Activated CD4-positive, alpha-beta memory T cell treated with anti-CD3 and anti-CD28 coated beads, Interleukin-2, amount 10 ng/mL, durations not matched to agents 7 days and 5 days (primary cell): ENCODE results near the gene THADA. TPM values are rescaled to one million over a fixed set of nuclear protein-coding genes. Genes with fewer than 3 reads are reported as not detected.
A peak's percentile ranks its signal among the peaks of the same experiment; 100 is the strongest.

Experiments used
- CTCF ChIA-PET: fragments of 350-600 bp; sonication (Branson Sonifier 250); formaldehyde crosslinking; loops from one replicate; lab custom pipeline; 2021; ENCODE audit warnings: antibody characterized with exemption, inconsistent platforms; lab: Charles Lee
- POLR2A ChIA-PET: fragments of 350-600 bp; sonication (Branson Sonifier 250); formaldehyde crosslinking; loops from one replicate; lab custom pipeline; 2021; ENCODE audit warnings: antibody characterized with exemption; lab: Charles Lee
- DNase-seq: peaks from one replicate; pipeline ENCODE4 v3.0.0-alpha.2; 2020
- H3K27ac Mint-ChIP-seq: one replicate; pipeline ENCODE4 v1.8.0; 2021; ENCODE audit warnings: mild to moderate bottlenecking, mixed read lengths
- H3K27me3 Mint-ChIP-seq: one replicate; pipeline ENCODE4 v1.8.0; 2021; ENCODE audit warnings: mixed read lengths
- H3K36me3 Mint-ChIP-seq: one replicate; pipeline ENCODE4 v1.8.0; 2021; ENCODE audit warnings: low read depth, mixed read lengths
- H3K4me1 Mint-ChIP-seq: one replicate; pipeline ENCODE4 v1.8.0; 2021; ENCODE audit warnings: mixed read lengths
- H3K4me3 Mint-ChIP-seq: one replicate; pipeline ENCODE4 v1.8.0; 2021; ENCODE audit warnings: mild to moderate bottlenecking, mixed read lengths
- H3K9me3 Mint-ChIP-seq: one replicate; pipeline ENCODE4 v1.8.0; 2021; ENCODE audit warnings: mixed read lengths
- total RNA-seq, 2 experiments: library from RNA; stranded (reverse); gene quantifications; one replicate each; pipeline ENCODE4 v1.2.3, GENCODE V29; 2021

The THADA gene
- total RNA-seq, 2 experiments from 2014 or later, result 21.6 to 25.8 TPM

DNA sequence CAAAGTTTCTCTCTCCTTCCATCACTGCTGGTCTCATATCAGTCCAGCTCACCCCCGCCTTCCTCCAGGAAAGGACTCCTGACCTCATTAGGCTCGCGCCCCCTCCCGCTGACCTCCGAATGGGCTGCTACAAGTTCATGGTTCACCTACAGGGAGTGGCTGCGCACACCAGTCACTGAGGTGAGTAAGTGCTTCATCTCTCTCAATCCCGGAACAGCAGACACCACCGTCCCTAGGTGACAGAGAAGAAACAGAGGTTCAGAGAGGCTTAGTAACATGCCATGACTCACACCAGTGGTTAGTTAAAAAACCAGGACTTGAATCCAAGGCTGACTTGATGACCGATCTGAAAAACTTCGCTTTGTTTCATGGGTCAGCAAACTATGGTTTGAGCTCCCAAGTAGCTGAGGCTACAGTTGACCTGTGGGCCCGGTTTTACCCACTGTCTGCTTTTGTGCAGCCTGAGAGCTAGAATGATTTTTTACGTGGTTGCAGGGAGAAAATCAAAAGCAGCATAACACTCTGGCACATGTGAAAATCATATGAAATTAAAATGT is 411.4 kb downstream of the THADA start:
- Mint-ChIP-seq H3K4me1 (peaks cover 47% of the 10 kb centered on the region), H3K9me3 (no peaks in the 10 kb centered on the region), H3K36me3 (no peaks in the 10 kb centered on the region), H3K27me3 (no peaks in the 10 kb centered on the region), H3K4me3 (peak overlapping the region; percentile 47), H3K27ac (peak overlapping the region; percentile 89)
- POLR2A ChIA-PET, result interaction anchor here (0.9 to 1.4 kb wide), 3 partner anchors 10 to 34 kb away, joined by 3 to 5 read pairs (median 3); no protein-coding TSS in a partner anchor
- DNase-seq, result peak; percentile 73
- CTCF ChIA-PET, result interaction anchor here (0.5 to 1.0 kb wide), 3 partner anchors 8 to 491 kb away, joined by 3 to 4 read pairs (median 3); no protein-coding TSS in a partner anchor

DNA sequence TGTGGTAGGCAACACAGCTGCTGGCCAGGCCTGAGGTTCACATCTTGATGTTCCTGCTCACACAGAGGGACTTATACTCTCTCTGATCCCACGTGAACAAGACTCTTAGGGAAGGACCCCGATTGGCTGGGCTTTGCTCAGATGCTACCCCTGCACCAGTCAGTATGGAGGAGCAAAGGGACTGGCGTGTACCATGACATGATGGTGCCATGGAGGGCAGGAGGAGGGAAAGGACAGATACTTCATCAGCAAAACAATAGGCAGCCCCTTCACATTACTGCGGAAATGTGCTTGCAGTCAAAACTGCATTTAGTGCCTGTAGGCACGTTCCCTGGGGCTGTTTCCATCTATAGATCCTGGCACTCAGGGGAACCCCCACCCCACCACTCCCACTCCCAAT is 412.1 kb downstream of the THADA start:
- peak overlapping the region; percentile 89 for H3K27ac Mint-ChIP-seq
- CTCF ChIA-PET, result interaction anchor here (1.0 kb wide), 1 partner anchor 9 kb away, joined by 3 read pairs; no protein-coding TSS in a partner anchor
- DNase-seq, result no peak

DNA sequence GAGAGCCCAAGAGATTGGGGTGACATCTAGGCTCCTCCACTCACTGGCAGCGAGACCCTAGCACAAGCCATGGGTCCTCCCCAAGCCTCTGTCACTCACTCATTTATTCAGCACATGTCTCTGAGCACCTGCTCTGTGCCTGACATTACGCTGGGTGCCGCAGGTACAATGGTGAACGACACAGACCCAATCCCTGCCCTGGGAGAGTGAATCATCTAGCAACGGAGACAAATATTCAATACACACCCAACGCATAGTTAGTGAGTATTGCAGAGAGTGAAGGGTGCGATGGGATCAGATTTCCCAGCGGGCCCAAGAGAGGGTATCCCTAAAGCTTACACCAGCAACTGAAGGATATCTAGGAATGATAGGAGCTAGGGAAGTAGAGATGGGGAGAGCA is 414.9 kb downstream of the THADA start:
- Mint-ChIP-seq H3K4me3 (no peak overlapping the region), H3K9me3 (no peaks in the 10 kb centered on the region), H3K36me3 (no peaks in the 10 kb centered on the region), H3K27me3 (no peaks in the 10 kb centered on the region), H3K27ac (no peak overlapping the region), H3K4me1 (peaks cover 69% of the 10 kb centered on the region)
- DNase-seq, result no peak
- ChIA-PET CTCF (interaction anchor here (0.8 to 3.7 kb wide), 4 partner anchors 10 to 46 kb away, joined by 3 to 19 read pairs (median 5); partner anchors contain the start of gene ZFP36L2), POLR2A (interaction anchor here (1.1 to 14.8 kb wide), 5 partner anchors 12 to 50 kb away, joined by 3 to 403 read pairs (median 6); partner anchors contain the start of gene ZFP36L2)

More for the DNA sequence above, 412.1 kb downstream of the THADA start:
- Mint-ChIP-seq H3K4me3 (no peak overlapping the region), H3K36me3 (no peaks in the 10 kb centered on the region), H3K27me3 (no peaks in the 10 kb centered on the region), H3K9me3 (no peaks in the 10 kb centered on the region), H3K4me1 (peaks cover 53% of the 10 kb centered on the region)
- POLR2A ChIA-PET, result interaction anchor here (1.3 to 1.4 kb wide), 2 partner anchors 10 to 34 kb away, joined by 3 to 5 read pairs; no protein-coding TSS in a partner anchor

Other genes with a start within 250 kb of the THADA start
- gene PLEKHH2, start 41.2 kb upstream of the THADA start, total RNA-seq, result under 1 TPM; 0.35 to 0.48 TPM
- gene C1GALT1C1L, start 80.4 kb upstream of the THADA start, total RNA-seq, result not detected
- 1 to 10 TPM; 4.9 to 6.9 TPM for gene DYNC2LI1, start 178.0 kb upstream of the THADA start, total RNA-seq
- gene ABCG5, start 242.8 kb upstream of the THADA start, total RNA-seq, result not detected
- gene ABCG8, start 242.9 kb upstream of the THADA start, total RNA-seq, result not detected